IPS DF 4.7 (cell line): ENCODE measurements around the gene TARBP1.
"Not testable (repeated sequence)": the region's sequence is repeated elsewhere in the genome, so short reads cannot be mapped to it uniquely, and the experiment has no call there.

Source experiments
- DNase-seq: peaks from one replicate; pipeline ENCODE4 v3.0.0-alpha.2; 2013; ENCODE audit warnings: low spot score; ENCODE audit errors: extremely low read depth

TARBP1 gene, protein sequence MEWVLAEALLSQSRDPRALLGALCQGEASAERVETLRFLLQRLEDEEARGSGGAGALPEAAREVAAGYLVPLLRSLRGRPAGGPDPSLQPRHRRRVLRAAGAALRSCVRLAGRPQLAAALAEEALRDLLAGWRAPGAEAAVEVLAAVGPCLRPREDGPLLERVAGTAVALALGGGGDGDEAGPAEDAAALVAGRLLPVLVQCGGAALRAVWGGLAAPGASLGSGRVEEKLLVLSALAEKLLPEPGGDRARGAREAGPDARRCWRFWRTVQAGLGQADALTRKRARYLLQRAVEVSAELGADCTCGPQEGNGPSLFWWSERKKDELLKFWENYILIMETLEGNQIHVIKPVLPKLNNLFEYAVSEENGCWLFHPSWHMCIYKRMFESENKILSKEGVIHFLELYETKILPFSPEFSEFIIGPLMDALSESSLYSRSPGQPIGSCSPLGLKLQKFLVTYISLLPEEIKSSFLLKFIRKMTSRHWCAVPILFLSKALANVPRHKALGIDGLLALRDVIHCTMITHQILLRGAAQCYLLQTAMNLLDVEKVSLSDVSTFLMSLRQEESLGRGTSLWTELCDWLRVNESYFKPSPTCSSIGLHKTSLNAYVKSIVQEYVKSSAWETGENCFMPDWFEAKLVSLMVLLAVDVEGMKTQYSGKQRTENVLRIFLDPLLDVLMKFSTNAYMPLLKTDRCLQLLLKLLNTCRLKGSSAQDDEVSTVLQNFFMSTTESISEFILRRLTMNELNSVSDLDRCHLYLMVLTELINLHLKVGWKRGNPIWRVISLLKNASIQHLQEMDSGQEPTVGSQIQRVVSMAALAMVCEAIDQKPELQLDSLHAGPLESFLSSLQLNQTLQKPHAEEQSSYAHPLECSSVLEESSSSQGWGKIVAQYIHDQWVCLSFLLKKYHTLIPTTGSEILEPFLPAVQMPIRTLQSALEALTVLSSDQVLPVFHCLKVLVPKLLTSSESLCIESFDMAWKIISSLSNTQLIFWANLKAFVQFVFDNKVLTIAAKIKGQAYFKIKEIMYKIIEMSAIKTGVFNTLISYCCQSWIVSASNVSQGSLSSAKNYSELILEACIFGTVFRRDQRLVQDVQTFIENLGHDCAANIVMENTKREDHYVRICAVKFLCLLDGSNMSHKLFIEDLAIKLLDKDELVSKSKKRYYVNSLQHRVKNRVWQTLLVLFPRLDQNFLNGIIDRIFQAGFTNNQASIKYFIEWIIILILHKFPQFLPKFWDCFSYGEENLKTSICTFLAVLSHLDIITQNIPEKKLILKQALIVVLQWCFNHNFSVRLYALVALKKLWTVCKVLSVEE (N-terminal part only)

DNA sequence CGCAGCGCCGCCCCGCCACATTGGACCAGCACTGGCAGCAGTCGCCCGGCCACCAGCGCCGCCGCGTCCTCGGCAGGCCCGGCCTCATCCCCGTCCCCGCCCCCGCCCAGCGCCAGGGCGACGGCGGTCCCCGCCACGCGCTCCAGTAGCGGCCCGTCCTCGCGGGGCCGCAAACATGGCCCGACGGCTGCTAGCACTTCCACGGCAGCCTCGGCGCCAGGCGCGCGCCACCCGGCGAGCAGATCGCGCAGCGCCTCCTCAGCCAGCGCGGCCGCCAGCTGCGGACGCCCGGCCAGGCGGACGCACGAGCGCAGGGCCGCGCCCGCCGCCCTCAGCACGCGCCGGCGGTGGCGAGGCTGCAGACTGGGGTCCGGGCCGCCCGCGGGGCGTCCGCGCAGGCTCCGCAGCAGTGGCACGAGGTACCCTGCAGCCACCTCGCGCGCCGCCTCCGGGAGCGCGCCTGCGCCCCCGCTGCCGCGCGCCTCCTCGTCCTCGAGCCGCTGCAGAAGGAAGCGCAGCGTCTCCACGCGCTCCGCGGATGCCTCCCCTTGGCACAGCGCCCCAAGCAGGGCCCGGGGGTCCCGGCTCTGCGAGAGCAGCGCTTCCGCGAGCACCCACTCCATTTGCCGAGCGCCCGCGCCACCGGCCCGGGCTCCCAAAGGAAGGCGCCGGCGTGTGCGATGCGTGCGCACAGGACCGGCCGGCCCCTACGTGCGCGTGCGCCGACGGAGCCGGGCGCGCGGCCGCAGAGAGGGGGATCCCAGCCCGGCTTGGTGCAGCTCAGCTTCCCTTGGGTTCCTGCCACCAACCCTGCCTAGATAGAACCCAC is at the start of gene TARBP1:
Gene TARBP1, minus strand, starts transcription at position 699 of the 829 bp plus-strand sequence. Its CDS starts 76 bp downstream, at position 623.
- DNase-seq = no peak

DNA sequence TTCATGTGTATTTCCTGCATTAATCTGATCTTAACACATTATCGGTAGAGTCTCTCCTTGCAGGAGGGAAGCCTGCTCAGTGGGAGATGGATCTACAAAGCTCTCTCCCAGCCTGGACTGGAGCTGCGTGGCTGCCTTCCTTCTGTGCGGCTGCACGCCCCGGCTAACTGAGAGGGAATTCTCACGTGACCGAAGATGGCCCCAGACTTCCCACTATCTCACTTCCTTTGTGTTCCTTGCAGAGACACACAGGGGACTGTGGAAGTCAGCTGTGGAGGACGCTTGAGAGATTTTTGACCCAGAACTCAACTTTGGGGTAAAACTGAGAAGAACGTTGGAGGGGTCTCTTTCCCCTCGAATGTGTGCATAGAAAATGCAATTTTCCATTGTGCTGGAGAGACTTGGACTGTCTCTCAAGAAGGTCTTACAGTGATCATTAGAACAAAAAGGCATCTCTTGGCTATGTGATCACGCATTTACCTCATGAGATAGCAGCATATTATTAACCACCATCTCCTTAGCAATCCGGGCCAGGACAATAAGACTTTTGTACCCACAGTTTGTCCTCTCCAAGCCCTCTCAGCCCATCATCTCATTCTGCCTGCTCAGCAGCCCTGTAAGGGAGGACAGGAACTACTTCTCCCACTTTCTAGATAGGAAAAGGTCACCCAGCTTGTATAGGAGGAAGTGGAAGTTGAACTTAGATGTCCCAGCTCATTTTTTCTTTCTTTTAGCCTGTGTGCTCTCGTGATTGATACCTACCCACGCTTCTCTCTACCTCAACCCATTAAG is 49.3 kb upstream of the TARBP1 start:
- no peak for DNase-seq

DNA sequence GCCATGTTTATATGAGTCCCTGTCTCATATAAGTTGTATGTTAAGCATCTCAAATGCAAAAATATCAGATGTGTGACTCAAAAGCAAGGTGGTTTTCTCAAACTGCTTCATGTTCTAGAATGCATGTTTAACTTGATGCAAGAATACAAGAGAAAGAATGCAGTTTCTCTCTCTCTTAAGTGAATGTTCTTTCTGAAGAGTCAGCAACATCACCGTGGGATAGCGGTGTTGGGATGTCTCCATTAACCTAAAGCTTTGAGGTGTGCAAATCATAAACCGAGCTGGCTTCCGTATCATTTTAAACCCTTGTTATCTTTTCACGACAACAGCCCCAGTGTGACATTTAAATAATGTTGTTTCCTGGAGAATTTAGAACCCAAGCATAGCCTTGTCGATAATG is 48.4 kb upstream of the TARBP1 start:
- no peak for DNase-seq

DNA sequence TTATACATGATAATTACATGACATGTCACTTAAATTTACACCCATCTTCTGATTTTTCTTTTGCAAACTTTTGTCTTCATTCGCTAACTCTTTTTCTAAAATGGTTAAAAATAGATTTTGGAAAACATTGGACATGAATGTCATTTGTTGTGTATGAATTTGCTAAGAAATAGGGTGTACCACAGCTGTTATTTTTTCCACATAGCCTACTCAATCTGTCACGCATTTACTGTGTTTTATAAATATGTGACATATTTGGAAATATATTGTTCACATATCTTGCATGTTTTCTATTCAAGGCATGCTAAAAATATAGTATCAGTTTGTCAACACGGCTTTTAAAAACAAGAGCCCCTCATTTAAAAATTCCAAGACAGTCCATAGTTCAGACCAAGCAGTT is 47.9 kb upstream of the TARBP1 start:
- no peak for DNase-seq

DNA sequence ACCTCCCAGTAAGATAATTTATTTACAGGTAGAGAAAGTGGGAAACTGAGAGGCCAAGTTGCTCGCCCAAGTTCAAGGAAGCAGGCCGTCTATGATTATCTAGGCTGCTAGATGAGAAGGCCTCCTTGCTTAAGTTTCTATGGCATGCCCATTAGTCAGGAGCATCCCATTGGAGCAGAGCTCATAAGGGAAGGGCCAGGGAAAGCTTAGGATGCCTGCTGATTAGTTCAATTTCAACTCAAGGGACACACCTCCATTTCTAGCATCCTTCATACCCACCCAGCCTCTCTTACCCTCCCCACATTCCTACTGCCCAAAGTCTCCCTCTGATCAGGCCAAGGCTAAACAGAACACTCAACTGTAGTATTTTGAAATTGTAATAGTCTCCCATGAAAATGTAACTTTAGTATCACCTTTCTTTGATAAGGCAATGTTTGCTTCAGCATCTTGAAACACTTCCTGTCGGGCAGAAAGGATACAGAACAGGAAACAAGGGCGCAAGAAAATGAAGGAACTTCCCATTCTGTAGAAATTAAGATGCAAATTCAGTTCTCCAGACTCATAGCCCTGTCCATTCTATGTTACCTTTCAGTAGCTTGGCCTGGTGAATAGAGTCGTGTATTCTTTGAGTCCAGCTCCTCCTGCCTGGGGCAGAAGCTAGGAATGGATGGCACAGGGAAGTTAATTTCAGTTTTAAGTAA is 46.3 kb upstream of the TARBP1 start:
- no peak for DNase-seq

DNA sequence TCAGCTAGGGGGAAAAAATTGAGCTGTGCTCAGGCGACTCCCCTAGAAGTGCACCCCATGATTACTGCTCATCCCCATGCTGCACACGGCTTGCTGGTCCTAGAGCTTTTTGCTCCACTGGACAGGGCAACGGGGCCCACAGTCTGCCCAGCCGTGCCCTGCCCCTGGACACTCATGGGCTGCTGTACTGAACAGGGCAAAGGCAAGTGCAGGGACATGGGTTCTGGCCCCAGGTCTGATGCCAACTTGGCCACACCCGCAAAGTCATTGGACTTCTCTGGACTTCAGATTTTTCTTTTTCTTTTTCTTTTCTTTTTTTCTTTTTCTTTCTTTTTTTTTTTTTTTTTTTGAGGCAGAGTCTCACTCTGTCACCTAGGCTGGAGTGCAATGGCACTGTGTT is 42.9 kb upstream of the TARBP1 start:
- no peak for DNase-seq

DNA sequence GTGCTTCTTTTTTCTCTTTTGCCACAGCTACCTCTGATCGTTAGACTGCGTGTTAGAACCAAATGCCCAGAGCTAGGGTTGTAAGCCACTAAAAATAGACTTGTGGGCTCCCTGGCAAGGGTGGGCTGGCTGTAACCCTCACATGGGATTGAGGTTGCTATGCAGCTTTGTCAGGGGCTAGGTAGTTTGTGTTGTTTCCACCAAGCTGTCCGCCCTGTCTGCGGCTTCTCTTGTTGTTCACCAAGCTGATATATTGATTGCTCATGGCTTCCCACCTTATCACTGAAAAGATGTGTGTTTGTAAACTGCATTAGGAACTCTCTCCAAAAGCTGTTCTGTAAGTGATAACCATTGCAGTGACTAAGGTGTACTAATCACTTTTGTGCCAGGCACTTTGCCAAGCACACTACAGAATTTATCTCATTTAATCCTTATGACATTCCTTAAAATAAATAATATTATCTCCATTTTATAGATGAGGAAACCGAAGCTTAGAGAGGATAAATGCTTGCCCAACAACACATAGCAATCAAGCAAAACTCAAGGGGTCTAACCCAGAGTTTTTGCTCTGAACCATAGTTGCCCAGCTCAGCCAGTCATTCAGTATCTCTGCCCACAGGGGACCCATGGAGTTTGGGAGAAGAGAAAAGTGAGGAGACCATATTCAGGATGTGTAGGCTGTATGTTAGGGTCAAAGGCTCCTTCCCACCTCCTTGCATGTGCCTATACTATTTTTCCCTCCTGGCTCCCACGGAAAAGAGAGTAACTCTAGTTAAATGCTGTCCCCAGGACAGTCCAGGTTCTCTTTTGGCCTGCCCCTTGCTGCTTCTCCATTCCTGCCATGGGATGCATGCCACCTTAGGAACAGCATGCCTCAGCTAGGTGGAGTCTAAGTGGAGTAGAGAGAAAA is 42.2 kb upstream of the TARBP1 start:
- no peak for DNase-seq

DNA sequence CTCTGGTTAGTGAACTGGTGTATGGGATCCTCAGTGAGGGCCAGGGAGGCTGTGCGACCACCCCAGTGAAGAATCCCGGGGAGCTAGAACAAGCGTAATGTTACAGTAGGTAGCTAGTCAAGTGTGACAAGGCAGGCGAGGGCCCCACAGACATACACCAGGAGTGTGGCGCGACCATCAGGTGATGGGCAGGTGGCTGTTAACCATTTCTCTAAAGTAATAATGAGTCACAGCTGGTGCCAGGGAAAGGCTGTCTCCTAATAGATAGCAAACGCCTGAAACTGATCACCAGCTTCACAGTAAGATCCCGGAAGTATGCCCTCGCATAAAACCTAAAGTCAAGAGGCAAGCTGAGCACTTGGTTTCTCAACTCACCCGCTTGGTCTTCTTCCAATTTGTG is 40.5 kb upstream of the TARBP1 start:
- DNase-seq = no peak

DNA sequence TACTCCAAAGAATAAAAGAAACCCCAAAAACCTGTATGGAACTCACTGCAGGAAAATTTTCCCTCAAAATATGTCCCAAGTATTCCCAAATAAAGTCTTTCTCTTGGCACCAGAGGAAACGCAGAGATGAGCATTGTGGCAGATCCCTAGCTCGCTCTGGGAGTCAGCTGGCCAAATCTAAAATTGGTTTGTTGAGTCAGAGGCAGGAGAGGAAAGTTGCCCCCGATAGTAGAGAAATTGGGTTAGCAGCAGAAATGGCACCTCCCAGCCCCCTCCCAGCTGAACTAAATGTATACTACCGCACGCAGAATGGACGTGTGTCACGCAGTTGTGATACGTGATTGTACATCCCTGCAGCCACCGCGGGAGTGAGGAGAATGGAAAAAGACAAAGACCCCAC is 39.9 kb upstream of the TARBP1 start:
- DNase-seq = no peak

DNA sequence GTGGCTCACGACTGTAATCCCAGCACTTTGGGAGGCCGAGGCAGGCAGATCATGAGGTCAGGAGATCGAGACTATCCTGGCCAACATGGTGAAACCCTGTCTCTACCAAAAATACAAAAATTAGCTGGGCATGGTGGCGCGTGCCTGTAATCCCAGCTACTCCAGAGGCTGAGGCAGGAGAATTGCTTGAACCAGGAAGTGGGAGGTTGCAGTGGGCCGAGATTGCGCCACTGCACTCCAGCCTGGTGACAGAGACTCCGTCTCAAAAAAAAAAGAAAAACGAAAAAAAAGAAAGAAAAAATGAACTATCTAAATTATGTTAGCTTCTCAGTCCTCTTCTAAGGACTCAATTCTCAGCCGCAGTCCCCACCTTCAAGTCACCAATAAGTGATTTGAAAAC is 39.1 kb upstream of the TARBP1 start:
- not testable (repeated sequence) for DNase-seq

DNA sequence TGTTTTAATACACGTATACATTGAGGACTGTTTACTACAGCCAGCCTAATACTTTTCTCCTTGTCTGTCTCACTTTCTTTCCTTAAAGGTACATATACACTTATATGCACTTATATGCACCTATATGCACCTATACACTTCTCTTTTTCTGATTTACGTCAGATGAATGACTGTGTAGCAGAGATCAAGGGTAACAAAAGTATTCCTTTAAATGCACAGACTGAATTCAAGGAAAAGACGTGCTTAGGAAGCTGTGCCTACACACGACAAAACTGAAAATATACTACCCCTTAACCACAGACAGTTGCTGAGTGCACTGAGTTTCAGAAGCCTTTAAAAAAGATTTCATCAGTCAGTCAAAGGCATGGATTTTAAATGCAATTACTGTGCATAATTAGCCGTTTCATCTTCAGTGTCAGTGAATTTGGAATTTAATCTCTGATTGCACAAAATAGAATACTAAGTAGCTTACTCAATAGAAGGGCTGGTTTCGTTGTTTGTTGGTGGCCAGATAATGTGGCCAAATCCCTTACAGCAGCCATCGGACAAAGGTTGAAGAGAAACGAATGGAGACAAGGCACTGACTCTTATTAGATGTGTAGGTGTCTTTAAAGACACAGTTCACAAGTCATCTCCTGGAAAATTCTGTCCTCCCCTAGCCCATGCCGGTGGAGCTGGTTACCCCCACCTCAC is 38.3 kb upstream of the TARBP1 start:
- no peak for DNase-seq

DNA sequence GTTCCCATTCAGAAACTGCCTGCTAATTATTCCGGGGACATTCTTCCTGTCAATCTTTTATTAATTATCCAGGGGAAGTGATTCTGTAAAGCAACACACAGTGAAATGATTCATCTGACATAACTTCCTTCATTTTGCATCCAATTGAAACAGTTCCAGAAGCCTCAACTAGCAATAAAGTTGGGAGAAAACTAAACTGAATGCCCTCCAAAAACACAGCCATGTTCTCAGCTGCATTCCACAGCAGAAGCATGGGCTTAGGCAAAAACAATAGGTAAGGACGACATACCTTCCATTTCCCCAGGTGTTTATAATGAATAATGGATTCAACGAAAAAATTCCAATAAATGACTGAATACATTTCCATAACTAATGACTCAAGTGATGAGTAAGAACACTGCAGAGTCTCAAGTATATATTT is 36.9 kb upstream of the TARBP1 start:
- no peak for DNase-seq

DNA sequence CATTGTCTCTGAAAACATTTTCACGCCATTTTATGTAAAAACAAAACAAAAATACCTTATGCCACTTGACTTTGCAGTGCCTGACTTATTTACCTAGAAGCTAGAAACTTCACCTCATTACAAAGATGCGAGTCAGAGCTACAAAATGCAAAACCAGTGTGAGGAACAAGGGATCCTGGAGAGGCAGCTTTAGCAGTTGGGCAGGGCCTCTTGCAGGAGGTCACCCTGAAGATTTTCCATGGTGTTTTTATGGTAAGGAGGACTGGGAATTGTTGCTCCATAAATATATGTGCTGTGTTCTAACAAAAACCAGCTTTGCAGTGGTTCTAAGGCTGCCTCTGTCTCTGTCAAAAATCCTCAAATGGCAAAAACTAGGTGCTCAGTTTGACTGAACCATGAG is 36.4 kb upstream of the TARBP1 start:
- DNase-seq = no peak

DNA sequence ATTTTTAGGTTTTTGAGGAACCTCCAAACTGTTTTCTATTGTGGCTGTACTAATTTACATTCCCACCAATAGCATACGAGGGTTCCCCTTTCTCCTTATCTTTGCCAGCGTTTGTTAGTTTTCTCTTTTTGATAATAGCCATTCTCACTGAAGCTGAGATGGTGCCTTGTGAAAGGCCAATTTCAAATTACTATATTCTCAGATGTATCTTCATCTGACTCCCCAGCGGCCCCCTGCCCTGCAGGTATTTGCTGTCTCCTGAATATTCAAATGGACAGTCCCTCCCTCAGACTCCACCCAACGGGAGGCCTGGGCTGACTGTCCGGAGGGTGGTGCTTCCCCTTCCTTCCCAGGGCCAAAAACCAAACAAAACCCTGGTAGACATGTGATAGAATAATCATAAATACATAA is 33.5 kb upstream of the TARBP1 start:
- DNase-seq = no peak

DNA sequence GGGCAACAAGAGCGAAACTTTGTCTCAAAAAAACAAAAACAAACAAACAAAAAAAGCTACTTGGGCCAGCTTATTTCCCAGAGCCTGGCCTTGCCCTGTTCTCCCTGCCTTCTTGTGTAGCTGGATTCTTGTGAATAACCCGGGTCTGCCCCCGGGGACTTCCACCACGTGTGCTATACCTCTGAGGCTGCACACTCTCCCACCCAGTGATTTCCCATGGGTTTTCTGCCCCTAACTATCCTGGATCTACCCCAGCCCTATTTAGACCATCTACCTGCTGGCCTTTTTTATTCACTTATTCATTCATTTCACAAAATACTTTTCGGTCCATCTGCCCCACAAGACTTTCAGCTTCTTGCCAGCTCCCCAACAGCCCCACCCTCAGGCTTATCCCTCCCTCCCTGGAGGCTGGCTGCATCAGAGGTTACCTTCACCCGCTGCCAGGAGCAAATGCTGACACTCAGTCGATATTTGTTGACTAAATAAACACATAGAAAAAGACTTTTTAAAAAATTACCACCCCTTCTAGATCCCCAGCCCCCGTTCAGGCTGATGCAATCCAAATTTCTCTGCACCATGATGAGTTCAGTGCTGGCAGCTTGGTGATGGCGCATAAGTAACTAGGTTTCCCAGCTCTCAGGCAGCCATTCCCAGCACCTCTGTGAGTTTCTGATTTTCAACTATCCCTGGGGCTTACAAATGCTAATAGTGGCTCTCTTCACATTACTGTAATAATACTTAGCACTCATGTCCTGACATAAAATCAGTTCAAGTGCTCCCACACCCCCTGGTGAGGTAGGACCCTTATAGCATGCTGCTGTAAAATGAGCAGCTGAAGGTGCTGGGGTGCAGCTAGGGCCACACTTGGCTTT is 30.7 kb upstream of the TARBP1 start:
- DNase-seq = no peak

DNA sequence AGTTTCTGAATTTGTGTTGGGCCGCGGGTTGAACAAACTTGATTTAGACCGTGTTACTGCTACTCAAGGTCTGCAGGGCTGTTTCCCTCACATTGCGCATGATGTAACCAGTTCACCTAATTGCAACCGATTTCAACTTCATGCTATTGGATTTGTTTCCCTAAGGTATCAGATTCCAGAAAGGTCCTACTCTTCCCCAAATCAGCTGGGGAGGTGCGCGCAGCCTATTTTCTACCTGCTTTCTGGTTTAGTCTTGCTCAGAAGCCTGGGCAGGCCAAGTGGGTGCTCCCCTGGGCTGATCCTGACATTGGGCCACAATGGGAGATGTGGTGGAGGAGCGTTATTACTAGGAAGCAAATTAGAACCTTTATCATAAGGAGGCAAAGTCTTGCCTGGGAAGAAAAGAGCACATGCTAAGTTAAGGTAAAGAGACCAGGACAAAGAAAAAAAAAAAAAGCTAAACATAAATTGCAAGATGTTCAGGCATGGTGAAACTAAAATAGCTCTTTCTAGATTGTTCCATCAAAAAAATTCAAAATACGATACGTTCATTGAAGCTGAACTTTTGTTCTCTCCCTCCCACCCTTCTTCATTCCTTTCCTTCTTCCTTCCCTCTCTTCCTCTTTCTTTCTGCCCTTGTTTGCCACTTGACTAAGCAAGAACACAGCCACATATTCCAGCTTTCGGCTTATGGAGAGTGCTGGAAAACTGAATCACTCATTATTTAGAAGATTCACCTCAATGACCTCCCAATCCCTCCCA is 28.8 kb upstream of the TARBP1 start:
- no peak for DNase-seq
